PFSK-1 (cell line): Measurements from ENCODE around the gene HLA-DQB1.

Experiments
- FOXP2 ChIP-seq: optimal IDR thresholded peaks from 2 replicates; pipeline ENCODE3; 2011; ENCODE audit warnings: borderline replicate concordance, control low read depth, inconsistent platforms; ENCODE audit not compliant: insufficient read depth; ENCODE audit errors: extremely low read length, extremely low read depth
- POLR2AphosphoS5 ChIP-seq: IDR thresholded peaks from 2 replicates; pipeline ENCODE4 v1.6.1; 2012; ENCODE audit warnings: low read depth, mild to moderate bottlenecking, control low read depth, low read length, moderate library complexity
- REST ChIP-seq, 2 experiments: IDR thresholded peaks; 2 replicates each; pipeline versions ENCODE4 v1.6.1 to v1.8.0; 2011 to 2012; ENCODE audit warnings: low read depth in 2 of 2, low read length in 2 of 2, control low read depth in 1 of 2, inconsistent platforms in 1 of 2, mild to moderate bottlenecking in 1 of 2, moderate library complexity in 1 of 2; ENCODE audit not compliant: insufficient read depth in 1 of 2
- SIN3A ChIP-seq: IDR thresholded peaks from 2 replicates; pipeline ENCODE4 v1.6.1; 2012; ENCODE audit warnings: mild to moderate bottlenecking, low read length, moderate library complexity, borderline replicate concordance; ENCODE audit not compliant: insufficient read depth
- TAF1 ChIP-seq: IDR thresholded peaks from 2 replicates; pipeline ENCODE4 v1.6.1; 2012; ENCODE audit warnings: low read length, control low read depth, borderline replicate concordance; ENCODE audit not compliant: insufficient read depth

Gene HLA-DQB1

DNA sequence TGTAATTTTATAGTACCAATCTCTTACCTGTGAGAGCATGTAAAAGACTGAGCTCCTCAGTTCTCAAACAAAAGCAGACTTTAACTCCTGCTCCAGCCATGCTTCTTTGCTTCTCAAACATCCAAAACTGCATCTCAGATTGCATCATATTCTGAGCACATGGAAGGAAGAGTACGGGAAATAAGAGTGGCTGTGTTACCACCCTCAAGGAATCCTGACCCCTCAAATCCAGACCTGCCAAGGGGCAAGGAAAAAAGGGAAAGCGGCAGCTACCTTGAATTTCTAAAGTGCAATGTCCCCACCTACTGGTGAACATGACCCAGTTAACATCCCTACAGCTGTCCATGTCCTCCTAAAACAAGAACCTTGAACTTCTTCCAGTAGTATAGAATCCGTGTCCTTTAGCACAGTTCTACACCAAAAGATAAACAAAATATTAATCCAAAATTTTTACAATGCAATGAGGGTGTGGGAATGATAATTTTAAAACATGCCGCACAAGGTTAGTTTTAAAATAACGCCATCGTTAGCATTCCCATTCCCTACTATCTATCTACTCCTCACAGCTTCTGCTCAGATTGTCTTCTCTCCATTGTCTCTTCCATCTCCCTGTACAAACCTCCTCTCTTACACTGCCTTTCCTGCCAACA is 34.1 kb upstream of the HLA-DQB1 start:
- TF ChIP-seq POLR2AphosphoS5 (no peak), SIN3A (no peak), REST (IDR thresholded peaks at IDR 0.05; ENCODE audit: insufficient read depth in 1 of 2, low read depth in 2 of 2, low read length in 2 of 2) (no peak), FOXP2 (no peak), TAF1 (no peak)

GRCh38 chr6:32697031-32697430 is 30.6 kb upstream of the HLA-DQB1 start:
- TF ChIP-seq REST (IDR thresholded peaks at IDR 0.05; ENCODE audit: insufficient read depth in 1 of 2, low read depth in 2 of 2, low read length in 2 of 2) = no peak
- TF ChIP-seq FOXP2 = no peak
- no peak for TF ChIP-seq POLR2AphosphoS5
- TF ChIP-seq TAF1 = no peak
- TF ChIP-seq SIN3A = no peak

DNA sequence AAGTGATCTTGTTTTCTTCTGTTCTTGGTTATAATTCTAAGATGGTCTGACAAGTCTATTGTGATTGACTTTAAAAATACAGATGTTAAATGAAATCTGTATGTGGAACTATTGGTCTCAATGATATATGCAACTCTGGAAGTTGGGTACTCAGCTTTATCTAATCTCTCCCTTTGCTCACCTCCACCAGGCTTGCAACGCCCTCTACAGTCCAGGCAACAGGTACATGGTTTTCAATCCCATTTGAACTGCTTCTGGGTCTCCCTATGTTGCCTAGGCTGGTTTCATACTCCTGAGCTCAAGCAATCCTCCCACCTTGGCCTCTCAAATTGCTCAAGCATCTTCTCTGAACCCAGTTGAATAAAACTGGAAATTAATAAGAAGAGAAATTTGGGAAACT is 25.6 kb upstream of the HLA-DQB1 start:
- TF ChIP-seq TAF1 (no peak), REST (IDR thresholded peaks at IDR 0.05; ENCODE audit: insufficient read depth in 1 of 2, low read depth in 2 of 2, low read length in 2 of 2) (no peak), SIN3A (no peak), POLR2AphosphoS5 (no peak), FOXP2 (no peak)

DNA sequence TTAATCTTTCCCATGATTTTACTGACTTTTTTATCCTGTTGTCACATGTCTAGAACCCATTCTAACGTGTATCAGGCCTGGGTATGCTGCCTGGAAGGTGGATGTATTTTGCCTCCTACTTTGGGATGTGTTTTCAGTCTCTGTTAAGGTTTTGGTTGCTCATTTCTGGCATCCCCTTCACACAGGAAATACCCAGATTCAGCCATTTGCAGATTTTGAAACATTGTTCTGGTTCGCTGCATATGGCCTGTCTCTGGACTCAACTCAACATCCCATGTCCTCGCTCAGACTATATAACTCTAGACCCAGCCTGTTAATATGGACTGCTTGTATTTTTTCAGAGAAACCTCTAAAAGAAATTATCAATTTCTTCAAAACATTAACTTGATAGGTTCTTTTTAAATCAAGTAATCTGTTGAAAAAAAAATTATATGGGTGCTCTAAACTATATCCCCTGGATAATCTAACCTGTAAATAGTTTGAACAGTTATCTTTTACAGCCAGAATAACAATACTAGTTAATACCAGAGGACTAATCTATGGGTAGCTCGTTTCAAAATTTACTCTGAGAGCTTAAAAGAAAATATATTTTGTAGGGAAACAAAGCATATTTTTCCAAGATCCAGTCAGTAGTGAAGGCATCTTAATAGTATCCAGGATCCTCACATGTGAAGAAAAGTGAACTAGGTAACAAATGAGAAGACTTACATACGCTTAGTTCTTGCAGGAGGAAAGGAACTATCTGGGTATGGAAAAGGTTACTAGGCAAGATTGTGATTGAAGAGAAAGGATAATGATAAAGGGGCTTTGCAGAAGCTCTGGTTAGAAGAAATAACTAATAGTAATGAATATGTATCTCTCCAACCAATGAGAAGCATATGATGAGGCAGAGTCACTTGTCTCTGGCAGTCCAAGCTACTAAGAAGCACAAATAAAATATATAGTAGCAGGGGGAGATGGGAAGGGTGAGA is 23.4 kb upstream of the HLA-DQB1 start:
- no peak for TF ChIP-seq REST (IDR thresholded peaks at IDR 0.05; ENCODE audit: insufficient read depth in 1 of 2, low read depth in 2 of 2, low read length in 2 of 2)
- no peak for TF ChIP-seq TAF1
- TF ChIP-seq POLR2AphosphoS5 = no peak
- no peak for TF ChIP-seq FOXP2
- TF ChIP-seq SIN3A = no peak
